HG03439 (cell line): ENCODE results near the gene OR56B1.

Experiments
- ATAC-seq: cut with Tn5 transposase; IDR thresholded peaks from one replicate; pipeline ENCODE4 v1.9.1; 2021; ENCODE audit warnings: mild to moderate bottlenecking, moderate library complexity; ENCODE audit not compliant: unreplicated experiment

OR56B1 gene

DNA sequence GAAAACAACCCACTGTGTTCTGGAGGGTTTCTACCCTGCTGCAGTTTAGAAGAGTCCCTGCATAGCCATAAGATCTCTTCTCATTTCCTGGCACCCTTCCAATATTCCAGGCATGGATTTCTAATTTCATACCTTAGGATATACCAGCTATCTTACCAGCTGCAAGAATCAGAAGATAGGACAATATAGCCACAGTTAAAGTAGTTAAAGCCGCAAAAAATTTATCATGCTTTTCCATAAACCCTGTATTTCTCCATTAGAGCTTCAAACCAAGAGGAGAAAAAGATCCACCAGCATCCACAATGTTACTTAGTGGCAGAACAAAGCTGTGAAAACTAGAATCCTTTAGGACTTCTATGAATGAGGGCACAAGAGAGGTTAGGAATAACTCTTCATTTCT is 8.6 kb upstream of the OR56B1 start:
- no peak for ATAC-seq

DNA sequence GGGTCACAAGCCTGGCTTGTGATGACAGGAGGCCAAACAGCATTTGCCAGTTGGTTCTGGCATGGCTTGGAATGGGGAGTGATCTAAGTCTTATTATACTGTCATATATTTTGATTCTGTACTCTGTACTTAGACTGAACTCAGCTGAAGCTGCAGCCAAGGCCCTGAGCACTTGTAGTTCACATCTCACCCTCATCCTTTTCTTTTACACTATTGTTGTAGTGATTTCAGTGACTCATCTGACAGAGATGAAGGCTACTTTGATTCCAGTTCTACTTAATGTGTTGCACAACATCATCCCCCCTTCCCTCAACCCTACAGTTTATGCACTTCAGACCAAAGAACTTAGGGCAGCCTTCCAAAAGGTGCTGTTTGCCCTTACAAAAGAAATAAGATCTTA is 843 bp downstream of the OR56B1 start:
- ATAC-seq = no peak

DNA sequence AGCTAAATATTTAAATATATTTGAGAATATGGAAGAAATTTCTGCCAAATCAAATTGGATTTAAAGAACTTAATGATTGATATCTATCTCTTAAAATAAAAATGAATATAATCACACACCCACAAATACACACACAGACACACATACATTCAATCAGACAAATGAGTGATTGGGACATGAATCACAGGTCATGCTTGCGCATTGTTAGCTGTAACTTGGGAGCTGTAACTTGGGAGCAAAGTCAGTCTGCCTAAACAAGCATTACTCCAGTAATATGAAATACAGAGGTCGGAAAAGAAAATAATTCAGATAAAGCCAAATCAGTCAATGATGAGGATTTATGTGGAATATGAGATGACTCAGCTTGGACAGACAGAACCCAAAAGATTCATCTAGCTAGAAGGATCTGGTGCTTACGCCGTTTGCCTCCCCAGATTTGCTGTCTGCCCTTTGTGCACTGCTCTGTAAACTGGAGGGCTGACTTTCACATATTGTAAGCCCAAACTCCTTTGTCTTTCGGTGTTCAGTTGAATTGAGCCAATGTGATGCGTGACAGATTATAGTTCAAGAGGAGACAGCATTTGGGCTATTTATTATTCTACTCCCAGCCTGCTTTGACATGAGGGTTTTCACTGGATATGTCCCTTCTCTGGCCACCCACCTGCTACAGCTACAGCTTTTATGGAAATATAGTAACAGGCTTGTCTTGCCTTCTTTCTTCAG is 1.6 kb downstream of the OR56B1 start:
- ATAC-seq = no peak

DNA sequence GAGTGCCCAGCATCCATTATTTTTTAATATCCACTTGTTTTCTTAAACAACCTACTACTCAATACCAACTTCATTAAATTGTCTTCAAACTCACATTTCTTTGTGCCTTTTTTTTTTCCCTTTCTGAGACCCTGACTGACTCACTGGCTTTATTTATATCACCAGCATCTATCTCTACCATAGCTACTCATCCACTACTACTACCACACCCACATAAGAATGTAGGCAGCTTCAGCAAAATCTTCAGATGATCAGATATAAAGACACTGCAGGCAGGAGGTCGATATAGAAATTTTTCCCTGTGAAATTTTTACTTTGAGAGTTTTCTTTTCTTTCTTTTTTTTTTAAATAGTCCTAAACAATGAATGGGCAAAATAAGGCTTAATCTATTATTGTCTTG is 2.2 kb downstream of the OR56B1 start:
- no peak for ATAC-seq

DNA sequence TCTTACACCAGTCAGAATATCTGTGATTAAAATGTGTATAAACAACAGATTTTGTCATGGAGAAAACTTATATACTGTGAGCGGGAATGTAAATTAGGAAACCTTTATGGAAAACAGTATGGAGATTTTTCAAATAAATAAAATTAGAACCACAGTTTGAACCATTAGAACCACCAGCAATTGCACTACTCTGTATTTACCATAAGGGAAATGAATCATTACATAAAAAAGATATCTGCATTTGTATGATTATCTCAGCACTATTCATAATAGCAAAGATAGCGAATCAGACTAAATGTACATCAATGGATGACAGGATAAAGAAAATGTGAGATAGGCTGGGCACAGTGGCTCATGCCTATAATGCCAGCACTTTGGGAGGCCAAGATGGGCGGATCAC is 10.4 kb downstream of the OR56B1 start:
- ATAC-seq = no peak

DNA sequence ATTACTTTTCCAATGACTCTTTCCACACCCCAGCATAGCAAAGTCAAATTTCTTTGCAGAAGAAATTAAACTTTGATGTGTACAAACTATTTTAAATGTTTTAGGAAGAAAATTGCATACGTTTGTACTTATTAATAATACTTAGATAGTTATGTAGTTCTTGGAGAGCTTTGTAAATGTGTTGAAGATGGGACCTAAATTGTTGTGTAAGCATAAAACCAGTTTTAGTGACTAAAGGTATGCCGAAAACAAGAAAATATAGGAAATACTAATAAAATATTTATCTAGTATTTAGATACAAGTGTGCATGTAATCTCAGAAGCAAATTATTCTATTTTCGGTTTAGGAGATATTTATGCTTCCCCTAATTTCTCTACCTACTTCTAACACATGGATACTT is 13.6 kb downstream of the OR56B1 start:
- ATAC-seq = no peak

DNA sequence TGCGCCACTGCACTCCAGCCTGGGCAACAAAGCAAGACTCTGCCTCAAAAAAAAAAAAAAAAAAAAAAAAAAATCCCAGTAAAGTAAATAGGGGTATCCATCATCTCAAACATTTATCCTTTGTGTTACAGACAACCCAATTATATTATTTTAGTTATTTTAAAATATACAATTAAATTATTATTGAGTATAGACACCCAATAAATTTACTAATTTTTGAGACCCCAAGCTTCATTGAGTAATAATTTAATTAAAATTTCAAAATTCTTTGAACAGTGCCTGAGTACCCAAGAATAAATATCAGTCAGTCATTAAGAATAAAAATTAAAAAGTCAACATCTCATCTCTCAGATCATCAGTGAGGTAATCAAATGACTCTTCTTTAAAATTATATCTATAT is 17.7 kb downstream of the OR56B1 start, which contains the start of gene OR52N4:
Gene OR52N4 (plus strand): TSS at position 301 of the 400 bp plus-strand sequence. CDS start 498 bp downstream, outside the sequence.
- ATAC-seq = no peak

DNA sequence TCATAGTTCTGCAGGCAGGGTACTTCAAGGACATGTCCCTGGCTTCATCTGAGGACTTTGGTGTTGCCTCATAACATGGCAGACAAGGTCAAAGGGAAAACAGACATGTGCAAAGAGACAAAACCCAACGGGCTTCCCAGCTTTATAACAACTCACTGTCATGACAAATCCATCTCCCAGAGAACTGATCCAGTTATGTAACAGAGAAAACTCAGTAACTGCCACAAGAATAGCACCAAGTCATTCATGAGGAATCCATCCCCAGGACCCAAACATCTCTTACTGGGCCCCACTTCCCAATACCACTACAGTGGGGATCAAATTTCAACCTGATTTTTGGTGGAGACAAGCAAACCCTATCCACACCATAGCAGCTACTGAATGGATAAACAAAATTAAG is 30.8 kb downstream of the OR56B1 start:
- no peak for ATAC-seq

DNA sequence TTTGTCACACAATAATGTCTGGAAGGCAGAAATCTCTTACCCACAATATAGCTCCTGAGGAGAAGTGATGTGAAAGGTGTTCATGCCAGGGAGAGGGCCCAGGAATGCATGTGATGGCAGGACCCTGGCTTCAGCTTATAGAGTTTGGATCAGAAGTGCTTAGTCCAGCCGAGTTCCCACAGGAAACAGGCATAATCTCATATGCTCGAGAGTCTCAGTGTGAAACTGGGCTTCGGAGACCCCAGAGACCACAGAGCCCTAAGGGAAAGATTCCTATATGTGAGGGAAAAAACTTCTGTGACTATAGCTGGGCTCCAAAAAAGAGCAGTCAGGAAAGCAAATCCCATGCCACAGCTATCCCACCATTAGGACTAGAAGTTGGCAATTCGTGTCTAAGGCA is 47.0 kb downstream of the OR56B1 start, which contains the start of gene OR52N5:
Gene OR52N5 (minus strand): TSS at position 101 of the 400 bp plus-strand sequence. CDS start 4,721 bp downstream, outside the sequence.
- ATAC-seq = no peak
